Nephron progenitor cell (in vitro differentiated cells): ENCODE measurements around the gene CENPM.
A peak's percentile ranks its signal among the peaks of the same experiment; 100 is the strongest.

Experiments used
- DNase-seq: peaks from one replicate; pipeline ENCODE4 v3.0.0; 2021
- H3K27ac Mint-ChIP-seq: 2 replicates; pipeline ENCODE4 v1.8.0; 2021; ENCODE audit warnings: mild to moderate bottlenecking, moderate library complexity, mixed read lengths
- H3K27me3 Mint-ChIP-seq: 2 replicates; pipeline ENCODE4 v1.8.0; 2021; ENCODE audit warnings: mild to moderate bottlenecking, low read depth, mixed read lengths; ENCODE audit not compliant: poor library complexity
- H3K36me3 Mint-ChIP-seq: 2 replicates; pipeline ENCODE4 v1.8.0; 2021; ENCODE audit warnings: low read depth, mixed read lengths
- H3K4me1 Mint-ChIP-seq: 2 replicates; pipeline ENCODE4 v1.8.0; 2021; ENCODE audit warnings: mixed read lengths
- H3K4me3 Mint-ChIP-seq: 2 replicates; pipeline ENCODE4 v1.8.0; 2021; ENCODE audit warnings: mild to moderate bottlenecking, moderate library complexity, mixed read lengths
- H3K9me3 Mint-ChIP-seq: 2 replicates; pipeline ENCODE4 v1.8.0; 2021; ENCODE audit warnings: mild to moderate bottlenecking, moderate library complexity, mixed read lengths
- CTCF ChIP-seq: fragments of 200-600 bp; sonication (generic); IDR thresholded peaks from 2 replicates; pipeline ENCODE4 v1.5.0; 2021; ENCODE audit warnings: antibody characterized with exemption

Gene CENPM

GRCh38 chr22:41969110-41969646, 22.2 kb upstream of the CENPM start, which contains the start of gene SEPTIN3:
Gene SEPTIN3 (plus strand): TSS chr22:41969443. CDS start chr22:41971493, 2,050 bp downstream.
- peaks cover 39% of the 10 kb centered on the region for H3K27me3 Mint-ChIP-seq
- TF ChIP-seq CTCF: no peak
- no peak for DNase-seq

GRCh38 chr22:41968601-41969000, 21.6 kb upstream of the CENPM start:
- DNase-seq: no peak
- H3K27ac Mint-ChIP-seq: no peak overlapping the region

More at GRCh38 chr22:41969110-41969646, 22.2 kb upstream of the CENPM start, which contains the start of gene SEPTIN3:
- Mint-ChIP-seq H3K27ac (no peak within 1 kb of the TSS), H3K4me3 (no peak within 1 kb of the TSS), H3K36me3 (no peaks in the 10 kb centered on the region), H3K4me1 (peaks cover 41% of the 10 kb centered on the region), H3K9me3 (peaks cover 4% of the 10 kb centered on the region)

DNA sequence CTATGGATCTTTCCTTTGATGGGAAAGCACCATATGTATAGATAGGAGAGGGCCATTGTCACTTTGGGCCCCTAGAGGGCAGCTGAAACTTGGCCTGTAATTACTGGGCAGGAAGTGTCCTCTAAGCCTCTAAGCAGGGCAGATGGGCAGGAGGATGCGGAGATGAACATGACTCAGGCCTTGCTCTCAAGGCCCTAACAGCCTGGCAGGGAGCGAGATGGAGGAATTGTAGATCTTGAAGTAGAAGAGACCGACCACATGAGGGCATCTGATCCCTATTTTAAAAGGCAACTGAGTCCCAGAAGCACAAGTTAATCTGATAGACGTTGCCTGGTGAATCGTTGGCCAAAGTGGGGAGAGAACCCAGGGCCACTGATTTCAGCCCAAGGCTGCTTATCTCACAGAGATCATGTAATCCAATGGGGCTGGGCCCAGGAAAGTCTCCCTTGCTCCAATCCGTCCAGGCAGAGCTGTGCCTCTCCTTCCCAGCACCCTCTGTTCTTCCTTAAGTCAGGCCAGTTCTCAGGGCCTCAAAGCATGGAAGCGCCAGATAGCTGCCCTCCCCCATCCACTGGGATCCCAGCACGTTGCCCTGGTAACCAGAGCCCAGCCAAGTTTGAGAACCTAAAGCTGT, 19.8 kb upstream of the CENPM start:
- TF ChIP-seq CTCF: peak; percentile 13
- Mint-ChIP-seq H3K36me3 (no peaks in the 10 kb centered on the region), H3K4me3 (no peak overlapping the region), H3K27ac (no peak overlapping the region), H3K27me3 (peaks cover 23% of the 10 kb centered on the region), H3K9me3 (no peaks in the 10 kb centered on the region), H3K4me1 (peaks cover 36% of the 10 kb centered on the region)
- DNase-seq: no peak

More at GRCh38 chr22:41968601-41969000, 21.6 kb upstream of the CENPM start:
- H3K36me3 Mint-ChIP-seq: no peaks in the 10 kb centered on the region
- peaks cover 4% of the 10 kb centered on the region for H3K9me3 Mint-ChIP-seq
- no peak overlapping the region for H3K4me3 Mint-ChIP-seq
- peaks cover 35% of the 10 kb centered on the region for H3K27me3 Mint-ChIP-seq
- TF ChIP-seq CTCF: no peak
- peaks cover 41% of the 10 kb centered on the region for H3K4me1 Mint-ChIP-seq

DNA sequence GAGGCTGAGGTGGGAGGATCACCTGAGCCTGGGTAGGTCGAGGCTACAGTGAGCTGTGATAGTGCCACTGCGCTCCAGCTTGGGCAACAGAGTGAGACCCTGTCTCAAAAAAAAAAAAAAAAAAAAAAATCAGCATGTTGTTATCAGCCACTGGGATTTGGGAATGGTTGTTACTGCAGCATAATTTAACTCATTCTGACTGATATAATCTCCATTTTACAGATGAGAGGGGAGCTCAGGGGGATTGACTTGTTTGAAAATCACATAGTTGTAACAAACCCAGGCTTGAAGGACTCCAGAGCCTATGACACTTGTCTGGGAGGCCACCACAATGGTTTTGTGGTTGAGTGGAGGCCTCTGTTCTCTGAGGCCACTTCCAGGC, 19.3 kb upstream of the CENPM start:
- Mint-ChIP-seq H3K36me3 (no peaks in the 10 kb centered on the region), H3K4me1 (peaks cover 36% of the 10 kb centered on the region), H3K27ac (no peak overlapping the region), H3K4me3 (no peak overlapping the region), H3K9me3 (no peaks in the 10 kb centered on the region), H3K27me3 (peaks cover 18% of the 10 kb centered on the region)
- TF ChIP-seq CTCF: no peak
- DNase-seq: no peak

- Mint-ChIP-seq H3K9me3 (no peaks in the 10 kb centered on the region), H3K27me3 (peaks cover 10% of the 10 kb centered on the region), H3K4me3 (no peak overlapping the region), H3K36me3 (no peaks in the 10 kb centered on the region), H3K27ac (peak overlapping the region; percentile 56), H3K4me1 (peaks cover 28% of the 10 kb centered on the region)
- DNase-seq: no peak
- TF ChIP-seq CTCF: no peak
Measured at GRCh38 chr22:41964112-41964491, 17.1 kb upstream of the CENPM start.
